Activated CD4-positive, alpha-beta T cell treated with anti-CD3 and anti-CD28 coated beads for 48 hours (primary cell): ENCODE data around the gene ADAR.
"Not testable (repeated sequence)": the region's sequence is repeated elsewhere in the genome, so short reads cannot be mapped to it uniquely, and the experiment has no call there.

Source experiments
- DNase-seq: peaks from one replicate; pipeline ENCODE4 v3.0.0-alpha.2; 2020

Gene ADAR, protein sequence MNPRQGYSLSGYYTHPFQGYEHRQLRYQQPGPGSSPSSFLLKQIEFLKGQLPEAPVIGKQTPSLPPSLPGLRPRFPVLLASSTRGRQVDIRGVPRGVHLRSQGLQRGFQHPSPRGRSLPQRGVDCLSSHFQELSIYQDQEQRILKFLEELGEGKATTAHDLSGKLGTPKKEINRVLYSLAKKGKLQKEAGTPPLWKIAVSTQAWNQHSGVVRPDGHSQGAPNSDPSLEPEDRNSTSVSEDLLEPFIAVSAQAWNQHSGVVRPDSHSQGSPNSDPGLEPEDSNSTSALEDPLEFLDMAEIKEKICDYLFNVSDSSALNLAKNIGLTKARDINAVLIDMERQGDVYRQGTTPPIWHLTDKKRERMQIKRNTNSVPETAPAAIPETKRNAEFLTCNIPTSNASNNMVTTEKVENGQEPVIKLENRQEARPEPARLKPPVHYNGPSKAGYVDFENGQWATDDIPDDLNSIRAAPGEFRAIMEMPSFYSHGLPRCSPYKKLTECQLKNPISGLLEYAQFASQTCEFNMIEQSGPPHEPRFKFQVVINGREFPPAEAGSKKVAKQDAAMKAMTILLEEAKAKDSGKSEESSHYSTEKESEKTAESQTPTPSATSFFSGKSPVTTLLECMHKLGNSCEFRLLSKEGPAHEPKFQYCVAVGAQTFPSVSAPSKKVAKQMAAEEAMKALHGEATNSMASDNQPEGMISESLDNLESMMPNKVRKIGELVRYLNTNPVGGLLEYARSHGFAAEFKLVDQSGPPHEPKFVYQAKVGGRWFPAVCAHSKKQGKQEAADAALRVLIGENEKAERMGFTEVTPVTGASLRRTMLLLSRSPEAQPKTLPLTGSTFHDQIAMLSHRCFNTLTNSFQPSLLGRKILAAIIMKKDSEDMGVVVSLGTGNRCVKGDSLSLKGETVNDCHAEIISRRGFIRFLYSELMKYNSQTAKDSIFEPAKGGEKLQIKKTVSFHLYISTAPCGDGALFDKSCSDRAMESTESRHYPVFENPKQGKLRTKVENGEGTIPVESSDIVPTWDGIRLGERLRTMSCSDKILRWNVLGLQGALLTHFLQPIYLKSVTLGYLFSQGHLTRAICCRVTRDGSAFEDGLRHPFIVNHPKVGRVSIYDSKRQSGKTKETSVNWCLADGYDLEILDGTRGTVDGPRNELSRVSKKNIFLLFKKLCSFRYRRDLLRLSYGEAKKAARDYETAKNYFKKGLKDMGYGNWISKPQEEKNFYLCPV

DNA sequence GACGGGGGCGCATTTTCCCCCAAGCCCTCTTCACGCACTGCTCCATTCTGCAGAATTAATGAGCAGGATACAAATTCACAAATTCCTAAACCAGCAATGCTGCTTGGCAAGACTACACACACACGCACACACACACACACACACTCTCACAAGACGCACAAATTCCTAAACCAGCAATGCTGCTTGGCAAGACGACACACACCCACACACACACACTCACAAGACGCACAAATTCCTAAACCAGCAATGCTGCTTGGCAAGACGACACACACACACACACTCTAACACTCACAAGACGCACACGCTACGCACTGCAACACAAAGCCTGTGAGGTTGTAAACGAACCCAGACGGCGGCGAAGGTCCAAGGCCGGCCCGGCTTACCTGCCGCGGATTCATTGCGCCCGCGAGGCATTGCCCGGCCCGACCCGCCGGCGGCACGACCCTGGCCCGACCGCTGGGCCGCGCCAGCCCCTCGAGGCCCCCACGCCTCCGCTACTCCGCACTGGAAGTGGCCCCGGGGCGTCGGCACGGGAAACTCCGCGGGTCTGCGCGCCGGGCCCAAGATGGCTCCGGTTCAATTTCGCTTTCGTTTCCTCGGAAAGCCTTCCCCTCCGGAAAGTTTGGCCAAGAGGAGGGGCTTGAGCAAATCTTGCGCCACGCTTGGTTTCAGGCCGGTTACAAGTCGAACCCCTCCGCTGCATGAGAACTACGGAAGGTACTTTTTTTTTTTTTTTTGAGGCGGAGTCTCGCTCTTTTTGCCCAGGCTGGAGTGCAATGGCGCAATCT is at the start of gene ADAR:
Gene ADAR, minus strand, starts transcription at position 578 of the 788 bp plus-strand sequence. Its CDS starts 180 bp downstream, at position 398.
- DNase-seq, result peak; percentile 95

DNA sequence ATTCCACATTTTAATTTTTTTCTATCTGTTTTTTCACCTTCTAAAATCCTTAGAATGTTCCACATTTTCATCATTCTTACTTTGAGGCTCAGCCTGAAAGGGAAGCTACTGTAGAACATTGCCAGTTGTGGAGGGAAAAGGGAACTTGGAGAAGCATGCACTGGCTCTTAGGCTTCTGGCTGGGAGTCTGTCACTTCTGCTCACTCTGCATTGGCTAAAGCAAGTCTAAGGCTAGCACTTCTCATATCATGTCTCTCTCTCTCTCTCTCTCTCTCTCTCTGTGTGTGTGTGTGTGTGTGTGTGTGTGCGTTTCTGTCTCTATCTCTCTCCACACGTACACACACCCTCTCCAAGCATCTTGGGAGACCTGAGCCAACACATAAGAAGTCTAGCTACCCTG is 49.6 kb upstream of the ADAR start:
- no peak for DNase-seq

DNA sequence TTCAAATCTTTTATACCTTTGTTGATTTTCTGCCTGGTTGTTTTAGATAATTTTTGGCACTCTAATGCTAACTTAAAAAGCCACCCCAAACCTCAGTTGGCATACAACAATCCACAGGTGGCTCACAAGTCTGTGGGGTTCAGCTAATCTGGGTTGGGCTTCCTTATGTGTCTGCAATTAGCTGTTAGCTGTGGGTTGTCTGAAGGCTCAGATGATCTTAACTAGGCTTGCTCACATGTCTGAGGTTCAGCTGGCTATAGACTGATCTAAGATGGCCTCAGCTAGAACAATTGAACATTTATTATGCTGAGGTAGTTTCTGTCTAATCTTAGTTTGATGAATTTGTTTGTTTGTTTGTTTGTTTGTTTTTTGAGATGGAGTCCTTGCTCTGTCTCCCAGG is 44.9 kb upstream of the ADAR start:
- no peak for DNase-seq

DNA sequence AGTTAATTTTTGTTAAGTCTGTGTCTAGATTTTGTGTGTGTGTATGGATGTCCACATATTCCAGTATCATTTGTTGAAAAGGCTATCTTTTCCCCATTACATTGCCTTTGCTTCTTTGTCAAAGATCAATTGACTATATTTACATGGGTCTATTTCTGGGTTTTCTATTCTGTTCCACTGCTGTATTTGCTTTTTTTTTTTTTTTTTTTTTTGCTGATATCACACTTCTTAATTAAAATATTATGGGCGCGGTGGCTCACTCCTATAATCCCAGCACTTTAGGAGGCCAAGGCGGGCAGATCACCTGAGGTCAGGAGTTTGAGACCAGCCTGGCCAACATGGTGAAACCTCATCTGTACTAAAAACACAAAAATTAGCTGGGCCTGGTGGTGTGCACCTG is 36.7 kb upstream of the ADAR start:
- not testable (repeated sequence) for DNase-seq

DNA sequence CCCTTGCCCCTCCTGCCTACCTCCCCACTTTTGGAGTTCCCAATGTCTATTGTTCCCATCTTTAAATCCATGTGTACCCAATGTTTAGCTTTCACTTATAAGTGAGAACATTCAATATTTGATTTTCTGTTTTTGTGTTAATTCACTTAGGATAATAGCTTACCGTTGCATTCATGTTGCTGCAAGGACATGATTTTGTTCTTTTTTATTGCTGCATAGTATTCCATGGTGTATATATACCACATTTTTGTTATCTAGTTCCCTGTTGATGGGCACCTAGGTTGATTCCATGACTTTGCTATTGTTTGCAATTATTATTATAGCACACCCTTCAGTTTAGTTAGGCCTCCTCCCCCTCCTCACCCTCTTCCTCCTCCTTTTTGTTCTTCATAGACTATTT is 33.5 kb upstream of the ADAR start:
- no peak for DNase-seq

DNA sequence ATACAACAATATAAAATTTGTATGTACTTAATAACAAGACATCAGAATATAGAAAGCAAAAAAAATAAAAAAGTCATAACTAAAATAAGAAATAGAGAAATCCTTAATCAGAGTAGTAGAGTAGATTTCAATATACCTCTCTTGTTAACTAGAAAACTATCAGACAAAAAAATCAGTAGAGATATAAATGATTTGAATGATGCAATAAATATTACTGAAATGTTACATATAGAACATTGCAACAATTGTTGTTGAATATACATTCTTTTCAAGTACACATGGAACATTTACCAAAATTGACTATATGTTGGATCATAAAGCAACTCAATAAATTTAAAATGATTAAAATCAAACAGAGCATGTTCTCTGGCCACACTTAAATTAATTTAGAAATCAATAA is 31.9 kb upstream of the ADAR start:
- no peak for DNase-seq

DNA sequence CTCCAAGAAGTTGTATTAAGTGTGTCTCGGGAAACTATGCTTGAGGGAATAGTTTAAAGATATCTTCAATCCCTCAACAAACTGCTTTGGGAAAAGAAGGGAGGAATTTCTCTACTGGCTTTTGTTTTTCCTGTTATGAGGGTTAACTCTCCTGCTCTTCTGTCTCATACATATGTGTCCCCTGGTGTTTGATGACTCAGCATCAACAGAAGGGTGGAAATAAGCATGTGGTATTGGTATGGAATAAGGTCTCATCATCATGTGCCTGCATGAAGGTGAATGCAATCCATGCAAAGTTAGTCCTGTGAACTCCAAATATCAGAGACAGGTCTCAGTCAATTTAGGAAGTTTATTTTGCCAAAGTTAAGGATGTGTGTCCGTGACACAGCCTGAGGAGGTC is 27.2 kb upstream of the ADAR start:
- no peak for DNase-seq

DNA sequence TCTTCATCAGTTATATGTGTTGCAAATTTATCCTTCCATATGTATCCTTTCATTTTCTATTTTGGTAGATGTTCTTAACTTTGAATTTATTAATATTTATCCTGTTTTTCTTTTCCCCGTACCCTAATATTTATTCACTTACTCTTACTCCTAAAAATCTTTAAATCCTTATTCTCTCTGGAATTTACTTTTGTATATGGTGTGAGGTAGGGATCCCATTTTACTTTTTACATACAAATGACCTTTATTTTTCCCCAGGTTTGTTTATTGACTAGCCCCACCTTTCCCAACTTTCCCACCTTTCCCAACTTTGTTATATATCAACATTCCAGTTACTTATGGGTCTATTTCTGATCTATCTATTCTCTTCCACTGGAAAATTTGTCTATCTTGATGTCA is 21.7 kb upstream of the ADAR start:
- no peak for DNase-seq

DNA sequence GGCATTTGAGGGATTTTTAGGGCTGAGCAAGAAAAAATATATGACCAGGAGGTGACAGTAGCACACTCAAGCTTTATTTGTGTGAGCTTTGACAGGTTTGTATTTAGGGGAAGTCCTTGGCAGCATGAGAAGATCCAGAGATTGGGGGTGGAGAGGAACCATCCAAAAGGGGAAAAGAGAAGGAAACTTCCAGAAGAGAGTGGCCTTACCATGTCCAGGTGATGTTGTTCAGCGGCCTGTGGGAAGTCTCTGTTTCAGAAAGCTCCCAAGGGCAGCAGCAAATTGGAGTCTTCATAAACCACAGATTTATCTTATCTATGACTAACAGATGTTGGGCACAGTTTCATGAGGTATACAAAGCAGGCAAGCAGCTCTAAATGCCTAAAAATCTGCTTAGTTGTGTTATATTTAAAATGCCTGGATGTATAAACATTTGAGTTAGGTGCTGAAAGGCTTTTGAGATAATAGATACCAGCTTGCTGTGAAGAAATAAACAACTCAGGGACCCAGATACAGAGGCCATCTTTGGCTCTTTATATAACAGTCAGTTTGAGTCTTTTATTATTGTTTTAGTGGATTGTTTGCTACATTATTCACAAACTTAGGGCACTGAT is 21.2 kb upstream of the ADAR start:
- DNase-seq, result no peak

DNA sequence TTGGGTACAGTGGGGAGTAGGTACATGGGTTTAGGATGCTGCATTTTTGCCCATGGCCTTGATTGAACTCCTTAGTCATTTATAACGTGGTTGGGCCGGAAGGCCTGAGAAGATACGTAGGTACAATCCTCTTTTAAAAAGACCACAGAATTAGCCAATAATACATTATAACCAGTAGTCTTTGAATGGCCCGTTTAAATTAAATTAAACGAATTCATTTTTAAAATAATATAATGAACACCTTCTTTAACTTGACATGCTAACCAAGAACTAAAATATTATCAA is 20.1 kb upstream of the ADAR start:
- DNase-seq, result no peak

DNA sequence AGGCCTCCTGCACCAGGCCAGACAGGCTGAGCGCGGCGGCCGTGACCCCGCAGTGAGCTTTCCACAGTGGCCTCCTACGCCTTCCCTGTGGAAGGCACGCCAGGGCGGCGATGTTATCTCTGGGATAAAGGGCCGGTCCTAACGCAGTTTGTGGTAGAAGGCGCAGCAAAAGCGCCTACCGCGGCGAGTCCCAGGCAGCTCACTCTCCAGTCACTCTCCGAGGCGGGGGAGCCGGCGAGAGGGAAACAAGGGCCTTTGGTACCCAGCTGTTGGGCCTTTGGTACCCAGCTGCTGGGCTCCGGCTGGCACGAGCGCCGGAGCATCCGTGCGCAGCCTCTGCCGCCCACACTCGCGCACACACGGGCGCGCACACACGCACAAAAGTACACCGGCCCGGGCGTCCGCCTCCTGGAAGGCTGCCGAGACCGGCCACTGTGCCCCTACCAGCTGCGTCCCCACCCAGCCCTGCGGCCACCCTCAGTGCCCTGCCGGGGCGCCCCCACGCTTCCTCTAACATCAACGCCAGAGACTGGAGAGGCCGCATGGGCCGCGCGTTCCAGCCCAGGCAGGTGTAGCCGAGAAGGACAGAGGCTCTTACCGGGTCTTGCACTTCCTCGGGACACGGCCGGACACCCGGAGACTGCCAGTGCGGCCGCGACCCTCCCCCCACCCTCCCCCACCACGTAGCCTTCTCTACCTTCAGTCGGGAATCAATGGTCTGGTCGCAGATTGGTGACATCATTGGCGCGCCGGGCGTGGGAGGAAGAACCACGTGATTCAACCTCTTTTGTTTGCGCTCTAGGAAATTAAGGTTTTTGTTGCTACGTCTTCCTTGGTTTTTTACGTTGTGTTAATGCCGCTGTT is 19.5 kb upstream of the ADAR start:
- DNase-seq, result peak; percentile 96

DNA sequence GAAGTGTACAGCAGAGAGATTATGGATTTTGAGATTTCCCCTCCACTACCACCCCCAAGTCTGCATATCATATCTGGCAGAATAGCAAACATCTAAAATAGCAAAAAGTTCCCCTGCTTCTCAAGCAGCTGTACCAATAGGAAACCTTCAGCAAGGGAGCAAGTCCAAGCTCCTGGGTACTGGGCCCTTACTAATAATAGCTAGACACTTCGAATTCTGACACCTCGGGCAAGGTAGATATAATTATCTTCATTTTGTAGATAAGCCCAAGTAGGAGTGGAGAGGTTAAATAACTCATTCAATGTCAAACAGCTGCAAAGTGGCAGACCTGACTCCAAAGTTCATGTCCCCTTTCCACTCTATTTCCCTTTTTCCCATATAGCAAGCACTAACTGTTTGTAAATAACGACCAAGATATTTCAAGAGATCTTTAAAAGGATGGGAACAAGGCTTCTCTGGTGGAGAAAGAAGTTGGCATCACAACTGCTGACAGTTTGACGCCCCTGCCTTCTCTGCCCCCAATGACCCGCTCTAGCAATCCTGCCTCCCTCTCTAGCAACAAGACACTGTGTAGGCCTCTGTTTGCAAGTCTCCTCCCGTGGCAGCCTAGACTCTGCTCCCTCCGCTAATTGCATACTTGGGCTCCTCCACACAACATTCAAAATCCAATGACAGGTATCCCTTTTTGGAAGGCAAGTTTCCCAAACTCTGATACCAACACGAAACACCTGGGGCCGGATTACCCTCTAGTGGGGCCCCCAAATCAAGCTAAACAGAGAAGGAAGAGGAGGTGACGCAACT is 18.7 kb upstream of the ADAR start:
- DNase-seq, result no peak

DNA sequence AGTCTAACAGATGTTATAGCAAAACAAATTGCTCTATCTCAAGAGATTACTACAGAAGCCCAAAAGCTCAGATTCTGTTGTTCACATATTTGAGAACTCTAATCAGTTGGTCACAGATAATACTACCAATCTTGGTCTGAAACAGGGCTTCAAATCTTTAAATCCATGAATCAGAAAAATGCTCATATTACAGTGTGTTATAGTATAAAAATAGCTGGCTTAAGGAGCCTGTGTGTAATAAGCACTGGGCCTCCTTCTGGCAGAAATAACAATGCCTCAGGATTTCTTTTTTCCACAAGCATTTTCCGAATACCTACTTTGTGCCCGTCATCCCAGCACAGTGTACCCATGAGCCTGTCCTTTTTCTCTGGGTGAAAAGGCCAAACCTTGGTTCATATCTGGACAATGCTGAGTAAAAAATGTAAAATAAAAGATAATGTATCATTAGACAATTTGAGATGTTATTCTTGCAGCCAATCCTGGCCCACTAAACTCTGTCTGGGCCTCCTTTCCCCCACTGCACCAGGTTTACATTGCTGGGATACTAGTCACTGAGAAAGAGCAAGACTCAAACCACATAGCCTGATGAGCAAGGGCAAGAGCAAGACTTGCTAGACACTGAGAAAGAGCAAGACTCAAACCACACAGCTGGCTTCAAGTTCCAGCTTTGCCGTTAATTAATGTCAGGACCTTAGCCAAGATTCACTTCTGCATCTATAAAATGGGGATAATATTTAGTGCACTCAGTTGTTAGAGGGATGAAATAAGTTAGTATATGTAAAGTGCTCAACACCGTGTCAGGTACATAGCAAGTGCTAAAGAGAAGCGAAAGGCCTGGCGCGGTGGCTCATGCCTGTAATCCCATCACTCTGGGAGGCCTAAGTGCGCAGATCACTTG is 17.0 kb upstream of the ADAR start:
- DNase-seq, result no peak

DNA sequence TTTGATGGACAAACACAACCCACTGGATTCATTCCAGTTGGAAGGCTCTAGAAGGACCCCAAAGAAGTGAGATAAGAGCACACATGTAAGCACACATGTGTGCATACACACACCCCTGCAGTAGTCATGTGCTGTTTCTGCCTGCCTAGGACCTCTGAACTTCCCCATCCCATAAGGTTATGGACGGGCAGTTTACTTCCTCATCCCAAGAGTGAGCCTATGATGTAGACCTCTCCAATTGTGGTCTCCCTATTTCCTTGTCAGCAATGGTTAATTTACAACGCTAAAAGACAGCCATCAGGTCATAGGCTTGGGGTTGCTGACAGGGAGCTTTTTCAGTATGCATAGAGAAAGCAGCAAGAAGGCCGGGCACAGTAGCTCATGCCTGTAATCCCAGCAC is 15.4 kb upstream of the ADAR start:
- DNase-seq, result no peak

DNA sequence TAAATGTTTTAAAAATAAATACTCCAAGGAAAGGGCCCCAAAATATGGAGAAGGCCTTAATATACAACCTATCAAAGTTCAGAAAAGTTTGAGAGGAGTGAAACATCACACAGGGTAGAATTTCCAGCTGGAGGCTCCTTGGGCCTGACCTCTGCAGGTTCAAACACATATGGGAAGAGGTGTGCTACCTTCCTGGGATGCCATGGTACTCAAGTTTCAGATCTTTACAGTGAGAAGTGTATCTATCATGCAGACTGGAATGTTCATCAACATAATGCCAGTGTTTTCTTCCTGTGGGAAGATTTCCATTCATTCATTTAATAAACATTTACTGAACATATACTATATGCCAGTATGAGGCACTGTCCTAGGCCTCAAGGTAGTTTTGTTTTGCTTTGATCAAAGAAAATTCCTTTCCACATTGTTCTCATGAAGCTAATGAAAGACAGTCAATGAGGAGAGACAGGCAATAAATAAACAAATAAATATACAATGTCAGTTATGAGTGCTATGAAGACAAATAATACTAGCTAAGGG is 14.6 kb upstream of the ADAR start:
- no peak for DNase-seq

DNA sequence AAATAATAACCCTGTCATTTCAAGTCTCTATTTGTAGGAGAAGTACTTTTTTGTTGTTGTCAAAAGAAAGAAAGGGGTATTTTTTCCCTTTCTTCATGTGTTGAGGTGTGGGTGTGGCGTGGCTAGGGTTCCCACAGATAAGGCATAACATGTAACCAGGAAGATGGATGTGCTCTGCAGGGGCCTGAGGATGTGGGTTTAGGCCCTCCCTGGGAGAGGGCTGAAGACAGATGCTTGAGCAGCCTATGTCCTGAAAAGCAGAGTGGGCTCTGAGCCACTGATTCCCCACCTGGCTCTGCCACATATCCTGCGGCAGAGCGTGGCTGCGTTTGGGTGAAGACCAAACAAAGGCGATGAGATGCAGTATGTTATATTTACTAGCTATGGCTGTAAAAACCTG is 13.9 kb upstream of the ADAR start:
- DNase-seq, result no peak

DNA sequence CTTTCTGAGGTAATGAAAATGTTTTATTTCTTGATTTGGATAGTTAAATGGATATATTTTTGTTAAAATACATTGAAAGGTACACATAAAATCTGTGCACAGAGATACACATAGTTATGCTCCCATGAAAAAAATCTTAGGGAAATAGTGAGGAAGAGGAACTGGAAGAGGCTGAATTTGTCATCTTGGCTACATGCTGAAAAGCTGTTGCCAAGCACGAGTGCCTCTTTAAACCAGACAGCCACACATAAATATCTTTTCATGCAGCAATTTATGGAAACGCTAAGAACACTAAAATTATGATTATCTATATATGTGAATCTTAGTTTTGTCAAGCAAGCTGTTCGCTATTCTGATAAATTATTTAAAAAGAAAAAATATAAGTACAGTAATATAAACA is 12.8 kb upstream of the ADAR start:
- DNase-seq, result no peak

DNA sequence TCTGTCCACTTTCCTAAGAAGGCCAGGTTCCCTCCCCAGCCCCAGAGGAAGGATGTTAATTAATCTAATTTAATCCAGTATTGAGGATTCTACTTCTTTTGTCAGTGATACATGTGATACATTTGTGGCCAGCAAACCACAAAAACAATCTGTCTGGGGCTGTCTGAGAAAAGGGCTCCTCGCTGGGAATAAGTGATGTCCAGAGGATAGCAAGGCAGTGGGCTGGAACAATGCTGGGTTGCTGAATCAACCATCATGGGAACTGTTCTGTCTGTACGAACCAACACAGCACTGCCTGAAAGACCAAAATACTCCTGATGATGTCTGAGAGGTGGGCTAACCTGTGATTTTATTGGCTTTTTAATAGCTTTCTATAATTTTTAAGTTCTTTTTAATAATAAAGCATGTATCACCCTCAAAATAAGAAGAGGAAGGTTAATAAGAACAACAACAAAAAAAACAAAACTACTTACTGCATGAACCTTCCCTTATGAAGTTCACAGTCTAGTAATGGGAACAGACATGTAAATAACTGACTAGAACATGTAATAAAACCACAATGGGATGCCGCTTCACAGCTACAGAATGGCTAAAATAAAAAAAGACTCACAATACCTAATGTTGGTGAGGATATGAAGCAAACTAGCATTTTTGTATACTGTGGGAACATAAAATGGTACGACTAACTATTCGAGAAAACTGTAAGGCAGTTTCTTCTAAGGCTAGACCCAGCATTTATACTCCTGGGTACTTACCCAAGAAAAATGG is 11.4 kb upstream of the ADAR start:
- no peak for DNase-seq
